Ramos (cell line): ENCODE data around the gene DIP2B.
"Not testable (repeated sequence)": the region's sequence is repeated elsewhere in the genome, so short reads cannot be mapped to it uniquely, and the experiment has no call there.

ENCODE experiments used
- in situ Hi-C: fragments of 300-500 bp; cut with MboI; formaldehyde crosslinking; loops from one replicate; pipeline ENCODE4 v1.14.3; 2022; ENCODE audit warnings: low sequenced_read_pairs; ENCODE audit not compliant: unreplicated experiment

DIP2B gene

GRCh38 chr12:50519353-50519752 lies 14.6 kb downstream of the DIP2B start:
- in situ Hi-C loops: no loop called here

GRCh38 chr12:50520416-50521207 lies 15.8 kb downstream of the DIP2B start:
- in situ Hi-C loops: no loop called here

- in situ Hi-C loops: not testable (repeated sequence)
Observed at GRCh38 chr12:50521781-50522180, 17.0 kb downstream of the DIP2B start.

- in situ Hi-C loops: no loop called here
Observed at GRCh38 chr12:50523772-50524171, 19.0 kb downstream of the DIP2B start.

GRCh38 chr12:50524621-50525020 lies 19.8 kb downstream of the DIP2B start:
- in situ Hi-C loops: no loop called here

GRCh38 chr12:50525422-50525821 lies 20.6 kb downstream of the DIP2B start:
- in situ Hi-C loops: no loop called here

- in situ Hi-C loops: no loop called here
Observed at GRCh38 chr12:50527359-50527726, 22.6 kb downstream of the DIP2B start.

- in situ Hi-C loops: no loop called here
Observed at GRCh38 chr12:50528800-50529199, 24.0 kb downstream of the DIP2B start.

- in situ Hi-C loops: no loop called here
Observed at GRCh38 chr12:50529345-50529744, 24.6 kb downstream of the DIP2B start.

- in situ Hi-C loops: no loop called here
Observed at GRCh38 chr12:50530532-50530931, 25.7 kb downstream of the DIP2B start.

- in situ Hi-C loops: no loop called here
Observed at GRCh38 chr12:50533203-50533584, 28.4 kb downstream of the DIP2B start.

- in situ Hi-C loops: no loop called here
Observed at GRCh38 chr12:50533971-50534370, 29.2 kb downstream of the DIP2B start.

- in situ Hi-C loops: no loop called here
Observed at GRCh38 chr12:50536831-50537537, 32.2 kb downstream of the DIP2B start.

GRCh38 chr12:50537538-50537919 lies 32.7 kb downstream of the DIP2B start:
- in situ Hi-C loops: no loop called here

GRCh38 chr12:50538182-50538581 lies 33.4 kb downstream of the DIP2B start:
- in situ Hi-C loops: no loop called here

- in situ Hi-C loops: no loop called here
Observed at GRCh38 chr12:50541139-50541538, 36.4 kb downstream of the DIP2B start.

- in situ Hi-C loops: no loop called here
Observed at GRCh38 chr12:50542448-50542847, 37.7 kb downstream of the DIP2B start.

GRCh38 chr12:50543188-50543587 lies 38.4 kb downstream of the DIP2B start:
- in situ Hi-C loops: not testable (repeated sequence)

- in situ Hi-C loops: no loop called here
Observed at GRCh38 chr12:50545213-50545612, 40.4 kb downstream of the DIP2B start.

GRCh38 chr12:50545786-50546185 lies 41.0 kb downstream of the DIP2B start:
- in situ Hi-C loops: no loop called here

- in situ Hi-C loops: no loop called here
Observed at GRCh38 chr12:50546441-50547318, 41.9 kb downstream of the DIP2B start.
